DND-41 (cell line): ENCODE measurements around the gene AGPAT4.

Experiments
- EZH2 ChIP-seq: IDR thresholded peaks from 3 replicates; pipeline ENCODE4 v1.6.1; 2012; ENCODE audit warnings: borderline replicate concordance, low read depth, mild to moderate bottlenecking, moderate library complexity, low read length, inconsistent platforms; ENCODE audit not compliant: severe bottlenecking
- TF ChIP-seq, protein P1 (sequence below): IDR thresholded peaks from 2 replicates; pipeline ENCODE4 v1.5.1; 2012; ENCODE audit warnings: borderline replicate concordance, low read length, moderate library complexity, mild to moderate bottlenecking; ENCODE audit not compliant: poor library complexity, severe bottlenecking; ENCODE audit errors: extremely low read depth

DNA sequence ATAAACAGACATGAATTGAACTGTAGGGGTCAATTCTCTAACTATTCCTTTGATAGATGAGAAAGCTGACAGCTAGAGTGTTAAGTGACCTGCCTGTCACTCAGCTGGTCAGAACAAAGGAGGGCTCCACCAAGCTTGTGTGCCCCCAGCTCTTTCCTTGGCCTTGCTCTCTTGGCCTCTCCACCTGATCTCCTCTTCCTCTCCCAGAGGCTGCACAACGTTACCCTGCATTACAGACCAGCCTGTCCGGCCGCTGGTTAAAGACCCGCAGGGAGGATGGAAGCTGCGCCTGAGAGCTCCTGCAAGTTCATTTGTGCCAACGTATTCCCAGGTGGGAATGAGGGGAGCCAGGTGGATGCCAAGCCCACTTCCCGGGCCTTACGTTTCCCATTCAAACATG lies 22.5 kb downstream of the AGPAT4 start:
- TF ChIP-seq, protein P1, sequence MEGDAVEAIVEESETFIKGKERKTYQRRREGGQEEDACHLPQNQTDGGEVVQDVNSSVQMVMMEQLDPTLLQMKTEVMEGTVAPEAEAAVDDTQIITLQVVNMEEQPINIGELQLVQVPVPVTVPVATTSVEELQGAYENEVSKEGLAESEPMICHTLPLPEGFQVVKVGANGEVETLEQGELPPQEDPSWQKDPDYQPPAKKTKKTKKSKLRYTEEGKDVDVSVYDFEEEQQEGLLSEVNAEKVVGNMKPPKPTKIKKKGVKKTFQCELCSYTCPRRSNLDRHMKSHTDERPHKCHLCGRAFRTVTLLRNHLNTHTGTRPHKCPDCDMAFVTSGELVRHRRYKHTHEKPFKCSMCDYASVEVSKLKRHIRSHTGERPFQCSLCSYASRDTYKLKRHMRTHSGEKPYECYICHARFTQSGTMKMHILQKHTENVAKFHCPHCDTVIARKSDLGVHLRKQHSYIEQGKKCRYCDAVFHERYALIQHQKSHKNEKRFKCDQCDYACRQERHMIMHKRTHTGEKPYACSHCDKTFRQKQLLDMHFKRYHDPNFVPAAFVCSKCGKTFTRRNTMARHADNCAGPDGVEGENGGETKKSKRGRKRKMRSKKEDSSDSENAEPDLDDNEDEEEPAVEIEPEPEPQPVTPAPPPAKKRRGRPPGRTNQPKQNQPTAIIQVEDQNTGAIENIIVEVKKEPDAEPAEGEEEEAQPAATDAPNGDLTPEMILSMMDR = no peak
- no peak for TF ChIP-seq EZH2
